Jurkat, Clone E6-1 (cell line): ENCODE measurements around the gene SYCN. TPM values are rescaled to one million over a fixed set of nuclear protein-coding genes. Genes with fewer than 3 reads are reported as not detected.
A peak's percentile ranks its signal among the peaks of the same experiment; 100 is the strongest.
"Not testable (repeated sequence)": the region's sequence is repeated elsewhere in the genome, so short reads cannot be mapped to it uniquely, and the experiment has no call there.

Source experiments
- DNase-seq: peaks from one replicate; pipeline ENCODE4 v3.0.0-alpha.2; 2011; ENCODE audit warnings: low read depth, low spot score
- H3K4me3 ChIP-seq: 2 replicates; pipeline ENCODE4 v1.5.1; 2011; ENCODE audit warnings: mild to moderate bottlenecking, low read length, control low read depth, moderate library complexity
- polyA plus RNA-seq: library from polyadenylated mRNA; unstranded; fragments of >200 nt; gene quantifications from one replicate; pipeline ENCODE4 v1.2.1, GENCODE V29; 2012; ENCODE audit warnings: missing spikeins; ENCODE audit not compliant: insufficient read length, insufficient read depth

Gene SYCN, protein sequence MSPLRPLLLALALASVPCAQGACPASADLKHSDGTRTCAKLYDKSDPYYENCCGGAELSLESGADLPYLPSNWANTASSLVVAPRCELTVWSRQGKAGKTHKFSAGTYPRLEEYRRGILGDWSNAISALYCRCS
- polyA plus RNA-seq: not detected

DNA sequence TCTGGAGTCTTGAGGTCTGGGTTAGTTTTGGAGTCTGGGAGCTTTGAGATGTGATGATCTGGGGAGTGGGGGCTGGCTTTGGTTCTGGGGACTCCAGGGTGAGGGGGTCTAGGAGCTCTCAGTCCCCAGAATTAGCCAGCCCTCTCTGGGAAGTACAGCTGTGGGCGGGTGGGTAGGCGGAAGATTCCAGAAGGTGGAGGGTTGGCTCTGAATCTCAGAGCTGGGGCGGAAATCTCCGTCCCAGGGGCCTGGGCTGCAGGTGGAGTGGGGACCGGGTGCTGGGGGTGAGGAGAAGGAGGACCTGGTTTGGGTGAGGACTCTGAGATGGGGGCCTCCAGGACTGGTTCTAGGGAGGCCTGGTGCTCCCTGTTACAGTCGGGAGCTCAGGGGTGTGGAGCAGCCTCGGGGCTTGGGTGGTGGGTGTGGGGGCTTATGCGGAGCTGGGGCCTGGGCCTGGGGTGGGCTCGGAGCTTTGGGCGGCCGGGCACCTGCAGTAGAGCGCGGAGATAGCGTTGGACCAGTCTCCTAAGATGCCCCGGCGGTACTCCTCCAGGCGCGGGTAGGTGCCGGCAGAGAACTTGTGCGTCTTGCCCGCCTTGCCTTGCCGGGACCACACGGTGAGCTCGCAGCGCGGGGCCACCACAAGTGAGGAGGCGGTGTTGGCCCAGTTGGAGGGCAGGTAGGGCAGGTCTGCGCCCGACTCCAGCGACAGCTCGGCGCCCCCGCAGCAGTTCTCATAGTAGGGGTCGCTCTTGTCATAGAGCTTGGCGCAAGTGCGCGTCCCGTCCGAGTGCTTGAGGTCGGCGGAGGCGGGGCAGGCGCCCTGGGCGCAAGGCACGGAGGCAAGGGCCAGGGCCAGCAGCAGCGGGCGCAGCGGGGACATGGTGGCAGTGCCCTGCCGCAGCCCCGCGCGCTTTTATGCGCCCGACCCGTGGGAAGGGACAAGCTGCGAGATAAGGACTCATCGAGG lies at the start of gene SYCN:
TSS of gene SYCN (minus strand) at position 892 of the 970 bp plus-strand sequence. CDS start at position 883, 9 bp downstream.
- DNase-seq: no peak
- H3K4me3 ChIP-seq: no peak within 1 kb of the TSS

DNA sequence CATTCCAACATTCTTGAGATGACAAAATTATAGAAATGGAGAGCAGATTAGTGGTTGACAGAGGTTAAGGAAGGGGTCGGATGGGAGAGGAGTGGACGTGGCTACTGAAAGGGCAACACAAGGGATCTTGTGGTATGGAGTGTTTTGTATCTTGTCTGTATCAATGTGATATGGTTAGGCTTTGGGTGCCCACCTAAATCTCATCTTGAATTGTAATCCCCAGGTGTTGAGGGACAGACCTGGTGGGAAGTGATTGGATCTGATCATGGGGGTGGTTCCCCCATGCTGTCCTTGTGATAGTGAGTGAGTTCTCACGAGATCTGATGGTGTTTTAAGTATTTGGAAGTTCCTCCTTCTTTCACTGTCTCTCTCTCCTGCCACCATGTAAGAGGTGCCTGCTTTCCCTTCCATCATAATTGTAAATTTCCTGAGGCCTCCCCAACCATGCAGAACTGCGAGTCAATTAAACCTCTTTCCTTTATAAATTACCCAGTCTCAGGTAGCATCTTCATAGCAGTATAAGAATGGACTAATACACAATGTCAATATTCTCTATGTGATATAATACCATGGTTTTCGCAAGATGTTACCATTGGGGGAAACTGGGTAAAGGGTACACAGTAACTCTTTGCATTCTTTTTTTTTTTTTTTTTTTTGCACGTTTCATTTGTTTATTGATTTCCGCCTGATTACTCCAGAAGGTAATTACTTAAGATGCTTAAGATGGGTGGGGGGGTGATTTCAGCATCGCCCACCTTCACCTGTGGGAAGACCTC lies 49.5 kb upstream of the SYCN start:
- no peak overlapping the region for H3K4me3 ChIP-seq
- no peak for DNase-seq

DNA sequence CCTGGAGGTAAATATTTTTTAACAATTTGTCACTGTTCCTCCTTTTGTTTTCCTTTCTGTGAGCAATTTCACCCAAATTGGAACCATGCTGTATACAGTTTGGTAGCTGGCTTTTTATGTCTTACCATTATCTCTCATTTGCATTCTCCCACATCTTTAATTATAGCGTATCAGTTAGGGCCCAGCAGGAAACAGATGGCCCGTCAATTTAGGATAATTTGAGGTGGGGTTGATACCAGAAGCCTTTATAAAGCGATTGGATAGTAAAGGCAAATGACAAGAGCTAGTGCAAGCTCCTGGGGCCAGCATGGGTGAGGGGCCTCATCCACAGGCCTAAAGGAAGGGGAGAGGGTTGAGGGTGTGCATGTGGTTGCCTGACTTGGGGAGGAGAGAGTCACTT lies 48.4 kb upstream of the SYCN start:
- peak; percentile 88 for DNase-seq
- H3K4me3 ChIP-seq: no peak overlapping the region

DNA sequence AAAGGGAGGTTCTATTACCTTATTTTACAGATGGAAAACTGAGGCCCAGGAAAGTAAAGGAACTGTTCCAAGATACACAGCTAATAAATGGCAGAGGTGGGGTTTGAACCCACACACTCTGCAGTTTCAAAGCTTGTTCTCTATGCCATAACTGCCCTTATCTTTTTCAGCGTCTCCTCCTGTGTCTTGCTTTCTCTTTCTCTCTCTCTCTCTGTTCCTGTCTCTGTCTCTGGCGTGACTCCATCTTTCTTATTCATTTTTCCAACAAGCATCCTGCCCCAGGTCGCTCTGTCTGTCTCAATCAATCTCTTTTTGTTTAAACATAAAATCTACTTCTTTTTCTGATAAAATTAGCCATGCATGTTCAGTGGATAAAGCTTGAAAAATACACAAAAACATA lies 47.8 kb upstream of the SYCN start:
- no peak overlapping the region for H3K4me3 ChIP-seq
- DNase-seq: peak; percentile 35

DNA sequence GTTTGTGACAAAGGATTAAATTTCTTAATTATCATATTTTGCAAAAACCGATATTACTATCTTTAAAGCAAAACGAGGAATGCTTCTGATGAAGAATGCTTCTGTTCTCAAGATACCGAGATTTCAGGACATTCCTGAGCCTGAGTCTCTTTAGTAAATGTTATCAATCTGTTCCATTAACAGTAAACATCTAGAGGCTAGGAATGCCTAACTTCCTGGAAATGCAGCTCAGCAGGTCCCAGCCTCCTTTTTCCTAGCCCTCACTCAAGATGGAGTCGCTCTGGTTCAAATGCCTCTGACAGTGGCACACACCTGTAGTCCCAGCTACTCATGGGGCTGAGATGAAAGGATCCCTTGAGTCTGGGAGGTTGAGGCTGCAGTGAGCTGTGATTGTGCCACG lies 47.0 kb upstream of the SYCN start:
- H3K4me3 ChIP-seq: no peak overlapping the region
- DNase-seq: no peak

DNA sequence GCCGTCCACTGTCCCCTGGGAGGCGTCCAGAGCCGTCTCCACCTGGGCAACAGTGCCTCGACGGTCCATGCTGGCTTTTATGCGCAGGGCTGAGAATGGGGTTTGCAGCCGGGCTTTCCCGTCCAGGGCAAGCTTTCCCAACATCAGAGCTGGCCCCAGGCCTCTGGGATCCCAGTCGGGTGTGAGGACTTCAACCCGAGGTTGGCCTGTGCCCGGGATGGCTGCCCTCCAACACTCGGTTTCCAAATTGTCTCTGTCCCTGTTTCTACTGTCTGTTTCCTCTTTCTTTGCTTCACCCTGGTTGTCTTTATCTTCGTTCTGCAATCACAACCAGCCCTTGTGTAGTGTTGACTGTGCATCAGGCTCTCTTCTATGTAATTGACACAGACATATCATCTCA lies 44.7 kb upstream of the SYCN start, which contains the start of gene IFNL4:
TSS of gene IFNL4 (minus strand) at position 51 of the 400 bp plus-strand sequence.
- no peak within 1 kb of the TSS for H3K4me3 ChIP-seq

DNA sequence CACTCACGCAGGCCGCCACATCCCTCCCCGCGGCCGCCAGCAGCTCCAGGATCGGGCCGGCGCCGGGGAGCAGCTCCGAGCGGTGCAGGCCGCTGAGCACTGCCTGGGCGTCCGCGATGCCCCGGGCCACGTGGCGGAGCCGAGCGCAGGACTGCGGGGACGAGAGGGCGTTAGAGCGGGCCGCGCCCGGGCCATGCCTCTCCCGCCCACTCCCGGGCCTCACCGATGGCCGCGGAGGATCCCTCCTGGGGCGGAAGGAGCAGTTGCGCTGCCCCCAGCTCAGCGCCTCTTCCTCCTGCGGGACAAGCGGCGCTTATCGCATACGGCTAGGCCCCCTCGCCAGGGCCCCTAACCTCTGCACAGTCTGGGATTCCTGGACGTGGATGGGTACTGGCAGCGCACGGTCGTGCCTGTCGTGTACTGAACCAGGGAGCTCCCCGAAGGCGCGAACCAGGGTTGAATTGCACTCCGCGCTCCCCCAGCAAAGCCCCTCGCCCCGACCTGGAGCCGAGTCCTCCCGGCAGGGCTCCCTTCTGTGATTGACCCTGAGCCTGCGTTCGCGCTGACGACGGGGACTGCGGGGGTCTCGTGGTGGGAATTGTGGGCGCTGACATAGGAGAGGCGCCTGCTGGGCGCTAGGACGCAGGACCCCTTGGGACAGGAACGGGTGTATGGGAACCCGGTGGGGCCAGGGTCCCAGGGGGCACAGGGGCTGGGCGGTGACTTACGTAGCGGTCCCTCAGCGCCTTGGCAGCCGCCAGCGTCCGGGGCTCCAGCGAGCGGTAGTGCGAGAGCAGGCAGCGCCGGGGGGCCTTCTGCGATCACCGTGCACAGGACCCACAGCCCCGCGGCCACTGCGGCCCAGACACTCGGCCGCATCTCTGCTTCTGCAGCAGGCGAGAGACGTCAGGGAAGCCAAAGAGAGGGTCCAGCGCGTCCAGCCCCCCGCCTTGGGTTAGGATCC lies 43.9 kb upstream of the SYCN start:
- DNase-seq: no peak
- H3K4me3 ChIP-seq: no peak overlapping the region

More for the DNA sequence above, 44.7 kb upstream of the SYCN start, which contains the start of gene IFNL4:
- DNase-seq: no peak

DNA sequence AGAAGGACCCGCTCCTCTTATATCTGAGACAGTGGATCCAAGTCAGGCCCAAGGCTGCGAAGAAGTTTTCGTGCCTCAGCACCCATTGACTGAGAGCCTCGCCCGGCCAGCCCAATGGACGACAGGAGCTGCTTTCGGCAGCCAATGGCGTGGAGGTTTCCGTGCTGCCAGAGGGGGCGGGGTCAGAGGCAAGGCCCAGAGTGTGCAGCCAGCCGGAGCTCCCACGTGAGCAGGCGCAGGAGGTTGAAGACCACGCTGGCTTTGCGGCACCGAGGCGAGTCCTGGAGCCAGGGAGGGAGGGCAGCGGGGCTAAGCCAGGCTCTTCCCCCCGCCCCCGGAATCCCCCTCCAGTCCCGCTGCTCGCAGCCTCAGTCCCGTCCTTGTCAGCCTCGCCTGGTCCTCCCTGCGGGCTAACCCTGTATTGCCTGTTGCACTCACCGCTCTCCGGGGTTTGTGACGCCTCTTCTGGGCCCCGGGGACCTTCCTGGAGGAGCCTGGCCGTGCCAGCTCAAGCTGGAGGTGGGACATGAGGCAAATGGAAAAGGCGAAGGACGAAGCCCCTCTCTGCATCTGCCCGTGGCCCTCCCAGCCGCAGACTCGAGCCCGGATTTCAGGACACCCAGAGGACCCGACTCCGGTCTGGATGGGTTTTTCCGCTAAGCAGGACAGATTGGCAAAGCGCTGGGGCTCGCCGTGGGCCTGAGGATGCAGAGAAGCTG lies 43.0 kb upstream of the SYCN start:
- H3K4me3 ChIP-seq: no peak overlapping the region
- no peak for DNase-seq

DNA sequence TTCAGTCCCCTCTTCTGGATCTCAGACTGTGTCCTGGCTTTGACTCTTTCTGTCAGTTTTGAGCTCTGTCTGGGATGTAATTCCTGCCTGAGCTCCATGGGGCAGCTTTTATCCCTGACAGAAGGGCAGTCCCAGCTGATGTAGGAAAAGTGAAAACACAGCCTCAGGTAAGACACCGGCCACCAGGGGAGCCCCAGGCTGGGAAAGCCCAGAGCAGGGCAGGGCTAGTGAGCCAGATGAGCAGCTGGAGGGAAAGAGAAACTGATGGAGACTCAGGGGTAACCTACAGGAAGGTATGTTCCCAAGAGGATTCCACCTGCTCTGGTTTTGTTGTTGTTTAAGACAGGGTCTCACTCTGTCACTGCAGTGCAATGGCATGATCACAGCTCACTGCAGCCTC lies 41.1 kb upstream of the SYCN start:
- H3K4me3 ChIP-seq, DNase-seq: not testable (repeated sequence)

DNA sequence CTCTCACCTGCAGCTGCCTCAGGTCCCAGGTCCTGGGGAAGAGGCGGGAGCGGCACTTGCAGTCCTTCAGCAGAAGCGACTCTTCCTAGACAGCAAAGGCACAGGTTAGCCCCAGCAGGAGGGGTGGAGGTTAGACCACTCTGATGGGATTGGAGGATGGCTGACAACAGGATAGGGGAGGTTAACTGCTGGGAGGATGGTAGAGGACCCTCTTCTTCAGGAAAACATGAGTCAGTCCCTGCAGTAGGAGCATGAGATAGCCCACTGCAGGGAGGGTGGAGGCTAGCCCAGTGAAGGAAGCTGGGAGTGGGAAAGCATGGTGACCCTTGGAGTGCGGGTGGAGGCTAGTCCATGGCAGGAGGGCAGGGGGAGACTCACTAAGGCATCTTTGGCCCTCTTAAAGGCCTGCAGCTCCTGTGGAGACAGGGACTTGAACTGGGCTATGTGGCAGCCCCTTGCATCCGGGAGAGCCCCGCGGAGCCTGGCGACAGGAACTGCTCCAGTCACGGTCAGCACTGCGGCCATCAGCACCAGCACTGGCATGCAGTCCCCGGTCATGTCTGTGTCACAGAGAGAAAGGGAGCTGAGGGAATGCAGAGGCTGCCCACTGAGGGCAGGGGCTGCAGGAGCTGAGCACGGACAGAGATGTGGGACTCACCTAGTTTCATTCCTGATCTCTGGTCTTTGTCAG lies 40.5 kb upstream of the SYCN start, which contains the start of gene IFNL3:
TSS of gene IFNL3 (minus strand) at position 597 of the 691 bp plus-strand sequence. CDS start at position 558, 39 bp downstream.
- DNase-seq, H3K4me3 ChIP-seq: not testable (repeated sequence)

DNA sequence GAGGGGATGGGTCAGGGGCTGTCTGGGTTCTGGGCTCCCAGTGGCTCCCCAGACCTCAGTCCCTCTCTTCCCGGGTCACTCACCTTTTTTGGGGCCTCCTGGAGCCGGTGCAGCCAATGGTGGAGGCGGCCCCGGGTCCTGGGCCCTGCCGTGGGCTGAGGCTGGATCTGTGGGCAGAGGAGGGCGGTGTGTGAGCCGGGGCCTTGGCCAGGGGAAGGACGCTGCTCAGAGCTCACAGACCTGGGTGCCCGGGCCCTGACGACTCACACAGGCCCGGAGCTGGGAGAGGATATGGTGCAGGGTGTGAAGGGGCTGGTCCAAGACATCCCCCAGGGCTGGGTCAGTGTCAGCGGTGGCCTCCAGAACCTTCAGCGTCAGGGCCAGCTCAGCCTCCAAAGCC lies 39.7 kb upstream of the SYCN start:
- H3K4me3 ChIP-seq, DNase-seq: not testable (repeated sequence)

DNA sequence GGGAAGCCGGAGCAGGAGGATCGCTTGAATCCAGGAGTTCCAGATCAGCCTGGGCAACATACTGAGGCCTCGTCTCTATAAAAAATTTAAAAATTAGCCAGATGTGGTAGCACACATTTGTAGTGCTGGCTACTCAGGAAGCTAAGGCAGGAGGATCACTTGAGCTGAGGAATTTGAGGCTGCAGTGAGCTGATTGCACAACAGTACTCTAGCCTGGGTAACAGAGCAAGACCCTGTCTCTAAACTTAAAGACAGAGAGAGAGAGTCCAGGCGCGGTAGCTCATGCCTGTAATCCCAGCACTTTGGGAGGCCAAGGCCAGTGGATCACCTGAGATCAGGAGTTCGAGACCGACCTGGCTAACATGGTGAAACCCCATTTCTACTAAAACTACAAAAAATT lies 36.4 kb upstream of the SYCN start:
- no peak overlapping the region for H3K4me3 ChIP-seq
- DNase-seq: no peak

DNA sequence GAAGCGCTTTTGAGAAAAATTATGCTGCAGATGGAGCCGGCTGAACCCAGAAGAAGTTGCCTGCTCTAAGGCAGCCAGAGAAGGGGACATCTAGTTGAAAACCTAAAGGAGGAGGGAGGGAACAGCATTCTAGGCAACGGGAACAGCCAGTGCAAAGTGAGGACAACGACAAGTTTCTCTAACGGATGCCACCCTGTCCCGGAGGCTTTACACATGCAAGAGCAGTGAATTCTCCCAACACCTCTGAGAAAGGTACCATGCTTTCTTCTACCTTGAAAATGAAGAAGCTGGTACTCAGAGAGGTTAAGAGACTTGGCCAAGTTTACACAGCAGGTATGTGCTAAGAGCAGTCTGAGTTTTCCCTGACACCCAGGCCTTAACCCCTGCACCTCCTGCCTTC lies 34.9 kb upstream of the SYCN start:
- DNase-seq: no peak
- H3K4me3 ChIP-seq: no peak overlapping the region

DNA sequence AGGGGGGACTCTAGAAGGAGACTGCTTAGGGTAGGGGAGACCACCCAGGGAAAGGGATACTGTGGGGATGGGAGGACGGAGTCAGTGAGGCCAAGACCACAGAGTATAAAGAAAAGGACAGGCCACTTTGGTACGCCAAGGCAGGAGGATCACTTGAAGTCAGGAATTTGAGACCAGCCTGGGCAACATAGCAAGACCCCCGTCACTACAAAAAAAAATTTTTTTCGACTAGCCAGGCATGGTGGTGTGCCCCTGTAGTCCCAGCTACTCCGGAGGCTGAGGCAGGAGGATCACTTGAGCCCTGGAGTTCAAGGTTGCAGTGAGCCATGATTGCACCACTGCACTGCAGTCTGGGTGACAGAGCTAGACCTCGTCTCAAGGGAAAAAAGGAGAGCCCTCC lies 34.1 kb upstream of the SYCN start:
- no peak for DNase-seq
- H3K4me3 ChIP-seq: no peak overlapping the region

DNA sequence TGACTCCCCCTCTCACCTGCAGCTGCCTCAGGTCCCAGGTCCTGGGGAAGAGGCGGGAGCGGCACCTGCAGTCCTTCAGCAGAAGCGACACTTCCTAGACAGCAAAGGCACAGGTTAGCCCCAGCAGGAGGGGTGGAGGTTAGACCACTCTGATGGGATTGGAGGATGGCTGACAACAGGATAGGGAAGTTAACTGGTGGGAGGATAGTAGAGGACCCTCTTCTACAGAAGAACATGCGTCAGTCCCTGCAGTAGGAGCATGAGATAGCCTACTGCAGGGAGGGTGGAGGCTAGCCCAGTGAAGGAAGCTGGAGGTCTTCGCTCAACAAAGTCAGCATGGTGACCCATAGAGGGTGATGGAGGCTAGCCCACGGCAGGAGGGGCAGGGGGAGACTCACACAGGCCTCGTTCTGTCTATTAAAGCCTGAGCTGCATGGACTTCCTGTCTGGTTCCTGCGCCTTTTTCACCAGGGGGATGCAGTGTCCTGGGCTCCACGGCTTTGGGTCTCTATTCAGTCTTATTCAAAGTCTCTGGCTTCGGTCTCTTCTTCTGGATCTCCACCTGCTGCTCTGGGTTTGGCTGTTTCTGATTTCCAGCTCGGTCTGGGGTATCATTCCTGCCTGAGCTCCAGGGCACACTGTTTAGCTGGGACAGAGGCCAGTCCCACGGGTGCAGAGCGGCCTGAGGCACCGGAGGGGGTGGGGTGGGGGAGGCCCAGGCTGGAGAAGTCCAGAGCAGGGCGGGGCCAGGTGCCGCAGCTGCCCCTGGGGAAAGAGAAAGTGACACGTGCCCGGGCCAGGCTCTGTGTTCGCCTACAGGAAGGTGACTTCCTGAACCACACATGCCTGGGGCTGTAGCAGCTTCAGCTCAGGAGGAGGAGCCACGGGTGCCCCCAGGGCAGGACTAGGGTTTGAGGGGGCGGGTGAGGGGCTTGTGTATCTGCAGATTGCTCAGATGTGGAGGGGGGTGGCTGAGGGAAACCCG lies 33.4 kb upstream of the SYCN start:
- peak; percentile 65 for DNase-seq
- peak overlapping the region; percentile 35 for H3K4me3 ChIP-seq

DNA sequence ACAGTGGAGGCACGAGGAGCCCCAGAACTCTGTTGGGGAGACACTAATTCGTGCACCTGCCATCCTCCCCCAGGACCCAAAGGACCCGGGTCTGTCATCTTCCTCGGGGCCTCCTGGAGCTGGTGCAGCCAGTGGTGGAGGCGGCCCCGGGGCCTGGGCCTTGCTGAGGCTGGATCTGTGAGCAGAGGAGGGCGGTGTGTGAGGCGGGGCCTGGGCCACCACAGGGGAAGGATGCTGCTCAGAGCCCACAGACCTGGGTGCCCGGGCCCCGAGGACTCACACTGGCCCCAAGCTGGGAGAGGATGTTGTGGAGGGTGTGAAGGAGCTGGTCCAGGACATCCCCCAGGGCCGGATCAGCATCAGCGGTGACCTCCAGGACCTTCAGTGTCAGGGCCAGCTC lies 32.5 kb upstream of the SYCN start:
- DNase-seq: no peak
- no peak overlapping the region for H3K4me3 ChIP-seq
